ENCODE results near the gene SRBD1.

The SRBD1 gene

GRCh38 chr2:45399040-45399784 lies 211.9 kb downstream of the SRBD1 start:
- Histone ChIP-seq H3K79me2 (ENCODE audit: low read length) (no peaks in the 10 kb centered on the region), H3K27me3 (ENCODE audit: low read depth, low read length) (no peaks in the 10 kb centered on the region), H3K9me3 (ENCODE audit: insufficient read depth, low read length) (no peaks in the 10 kb centered on the region), H3K4me2 (ENCODE audit: low read length) (no peak overlapping the region), H2AFZ (ENCODE audit: low read depth, low read length) (no peak overlapping the region), H4K20me1 (ENCODE audit: insufficient read depth, low read length) (no peaks in the 10 kb centered on the region), H3K4me3 (ENCODE audit: low read length) (no peak overlapping the region), H3K4me1 (ENCODE audit: low read length) (no peaks in the 10 kb centered on the region), H3K27ac (ENCODE audit: low read length) (no peak overlapping the region), H3K9ac (ENCODE audit: low read length) (no peak overlapping the region), H3K36me3 (replicated peaks; ENCODE audit: low read depth, low read length) (no peaks in the 10 kb centered on the region)
- TF ChIP-seq EZH2phosphoT487 (IDR thresholded peaks at IDR 0.05; ENCODE audit: low read depth) (no peak), CTCF (IDR thresholded peaks at IDR 0.05; ENCODE audit: low read depth, low read length) (no peak)

GRCh38 chr2:45397292-45397691 lies 213.8 kb downstream of the SRBD1 start:
- TF ChIP-seq CTCF (IDR thresholded peaks at IDR 0.05; ENCODE audit: low read depth, low read length): no peak
- no peak for TF ChIP-seq EZH2phosphoT487 (IDR thresholded peaks at IDR 0.05; ENCODE audit: low read depth)
- no peaks in the 10 kb centered on the region for H4K20me1 ChIP-seq (ENCODE audit: insufficient read depth, low read length)
- no peak overlapping the region for H3K9ac ChIP-seq (ENCODE audit: low read length)
- no peaks in the 10 kb centered on the region for H3K36me3 ChIP-seq (replicated peaks; ENCODE audit: low read depth, low read length)
- H3K27ac ChIP-seq (ENCODE audit: low read length): no peak overlapping the region
- no peak overlapping the region for H3K4me3 ChIP-seq (ENCODE audit: low read length)
- H3K4me2 ChIP-seq (ENCODE audit: low read length): no peak overlapping the region
- no peaks in the 10 kb centered on the region for H3K4me1 ChIP-seq (ENCODE audit: low read length)
- H2AFZ ChIP-seq (ENCODE audit: low read depth, low read length): no peak overlapping the region
- no peaks in the 10 kb centered on the region for H3K79me2 ChIP-seq (ENCODE audit: low read length)
- H3K27me3 ChIP-seq (ENCODE audit: low read depth, low read length): no peaks in the 10 kb centered on the region
- no peaks in the 10 kb centered on the region for H3K9me3 ChIP-seq (ENCODE audit: insufficient read depth, low read length)

- Histone ChIP-seq H3K9me3 (ENCODE audit: insufficient read depth, low read length) (no peaks in the 10 kb centered on the region), H4K20me1 (ENCODE audit: insufficient read depth, low read length) (no peaks in the 10 kb centered on the region), H3K9ac (ENCODE audit: low read length) (no peak overlapping the region), H3K79me2 (ENCODE audit: low read length) (no peaks in the 10 kb centered on the region), H3K4me3 (ENCODE audit: low read length) (no peak overlapping the region), H3K36me3 (replicated peaks; ENCODE audit: low read depth, low read length) (no peaks in the 10 kb centered on the region), H3K4me2 (ENCODE audit: low read length) (no peak overlapping the region), H3K4me1 (ENCODE audit: low read length) (no peaks in the 10 kb centered on the region), H3K27ac (ENCODE audit: low read length) (no peak overlapping the region), H3K27me3 (ENCODE audit: low read depth, low read length) (no peaks in the 10 kb centered on the region), H2AFZ (ENCODE audit: low read depth, low read length) (no peak overlapping the region)
- no peak for TF ChIP-seq EZH2phosphoT487 (IDR thresholded peaks at IDR 0.05; ENCODE audit: low read depth)
- no peak for TF ChIP-seq CTCF (IDR thresholded peaks at IDR 0.05; ENCODE audit: low read depth, low read length)
These were observed 214.4 kb downstream of the SRBD1 start for GRCh38 chr2:45396671-45397070.

- no peaks in the 10 kb centered on the region for H3K27me3 ChIP-seq (ENCODE audit: low read depth, low read length)
- H3K36me3 ChIP-seq (replicated peaks; ENCODE audit: low read depth, low read length): no peaks in the 10 kb centered on the region
- H4K20me1 ChIP-seq (ENCODE audit: insufficient read depth, low read length): no peaks in the 10 kb centered on the region
- no peak overlapping the region for H3K4me2 ChIP-seq (ENCODE audit: low read length)
- no peak overlapping the region for H3K27ac ChIP-seq (ENCODE audit: low read length)
- no peak overlapping the region for H3K9ac ChIP-seq (ENCODE audit: low read length)
- H2AFZ ChIP-seq (ENCODE audit: low read depth, low read length): no peak overlapping the region
- H3K4me1 ChIP-seq (ENCODE audit: low read length): no peaks in the 10 kb centered on the region
- no peaks in the 10 kb centered on the region for H3K9me3 ChIP-seq (ENCODE audit: insufficient read depth, low read length)
- H3K79me2 ChIP-seq (ENCODE audit: low read length): no peaks in the 10 kb centered on the region
- TF ChIP-seq EZH2phosphoT487 (IDR thresholded peaks at IDR 0.05; ENCODE audit: low read depth) (no peak), CTCF (IDR thresholded peaks at IDR 0.05; ENCODE audit: low read depth, low read length) (no peak)
- no peak overlapping the region for H3K4me3 ChIP-seq (ENCODE audit: low read length)
These were observed 216.2 kb downstream of the SRBD1 start for GRCh38 chr2:45394842-45395241.

All from OCI-LY3 (cell line).